Breast epithelium (tissue), 4 donors: ENCODE results near the gene NPAS4. TPM values are rescaled to one million over a fixed set of nuclear protein-coding genes. Genes with fewer than 3 reads are reported as not detected.
A peak's percentile ranks its signal among the peaks of the same experiment; 100 is the strongest.

Experiments used
- DNase-seq, 2 donors: peaks; one replicate each; pipeline ENCODE4 v3.0.0-alpha.2; 2019; ENCODE audit warnings: low spot score in 2 of 2
- H3K27ac ChIP-seq, 2 donors: fragments of 200-600 bp; sonication (generic) in 1 of 2; one replicate each; pipeline ENCODE4 v1.5.1; 2016 to 2019; ENCODE audit warnings: mild to moderate bottlenecking in 1 of 2
- H3K27me3 ChIP-seq, 2 donors: fragments of 200-600 bp; sonication (generic) in 1 of 2; one replicate each; pipeline versions ENCODE4 v1.5.1 to v1.6.0; 2017 to 2019; ENCODE audit warnings: control low read depth in 1 of 2, mild to moderate bottlenecking in 1 of 2
- H3K36me3 ChIP-seq: fragments of 200-600 bp; one replicate; pipeline ENCODE4 v1.5.1; 2019
- H3K4me1 ChIP-seq, 2 donors: fragments of 200-600 bp; sonication (generic); one replicate each; pipeline ENCODE4 v1.5.1; 2016 to 2019; ENCODE audit warnings: control low read depth in 1 of 2
- H3K4me3 ChIP-seq, 3 donors: fragments of 200-600 bp; sonication (generic); 1 replicate in 2 of 3; 2 replicates in 1 of 3; pipeline ENCODE4 v1.5.1; 2016 to 2019; ENCODE audit warnings: mild to moderate bottlenecking in 3 of 3, moderate library complexity in 2 of 3
- H3K9me3 ChIP-seq, 2 donors: fragments of 200-600 bp; sonication (generic) in 1 of 2; one replicate each; pipeline ENCODE4 v1.5.1; 2016 to 2019; ENCODE audit warnings: control low read depth in 1 of 2
- CTCF ChIP-seq, 3 donors: fragments of 450-650 bp; IDR thresholded peaks; one replicate each; pipeline ENCODE4 v1.5.1; 2016 to 2017; ENCODE audit warnings: antibody characterized with exemption in 3 of 3, mild to moderate bottlenecking in 3 of 3, moderate library complexity in 3 of 3
- POLR2A ChIP-seq: fragments of 450-650 bp; IDR thresholded peaks from one replicate; pipeline ENCODE4 v1.6.1; 2016; ENCODE audit warnings: antibody characterized with exemption, mild to moderate bottlenecking, moderate library complexity
- POLR2AphosphoS5 ChIP-seq, 3 donors: sonication (generic); formaldehyde crosslinking; IDR thresholded peaks; one replicate each; pipeline ENCODE4 v1.6.1; 2017; ENCODE audit warnings: antibody characterized with exemption in 3 of 3
- intact Hi-C: fragments of 100-400 bp; cut with DNase I; formaldehyde crosslinking; loops from one replicate; pipeline ENCODE4 v1.15.1; 2023; ENCODE audit warnings: low total_unique reads
- total RNA-seq, 3 donors: library from RNA; depleted of rRNA; stranded (reverse); fragments of >200 nt; gene quantifications; one replicate each; pipeline ENCODE4 v1.1.0, GENCODE V29; 2016

Gene NPAS4
- total RNA-seq, 3 donors from 2014 or later: not detected

- Histone ChIP-seq H3K27me3 (no peaks in the 10 kb centered on the region), H3K4me3 (peak overlapping the region; percentile 52 to 95 (median 81)), H3K4me1 (peaks cover 0 to 4% of the 10 kb centered on the region in 2 donors), H3K9me3 (no peaks in the 10 kb centered on the region), H3K27ac (peak overlapping the region; percentile 76 to 93), H3K36me3 (no peaks in the 10 kb centered on the region)
- TF ChIP-seq POLR2AphosphoS5 (IDR thresholded peaks at IDR 0.05) (no peak), CTCF (IDR thresholded peaks at IDR 0.05) (peak in 2 of 3 donors; percentile 12 to 50)
- intact Hi-C loops: no loop called here
- DNase-seq: peak in 1 of 2 donors; percentile 22
Observed at GRCh38 chr11:66467034-66467659, 46.3 kb downstream of the NPAS4 start.

GRCh38 chr11:66467756-66468155, 46.9 kb downstream of the NPAS4 start:
- H3K36me3 ChIP-seq: no peaks in the 10 kb centered on the region
- DNase-seq: no peak
- H3K4me3 ChIP-seq: peak overlapping the region; percentile 52 to 95 (median 81)
- intact Hi-C loops: no loop called here
- H3K9me3 ChIP-seq: no peaks in the 10 kb centered on the region
- peaks cover 0 to 4% of the 10 kb centered on the region in 2 donors for H3K4me1 ChIP-seq
- TF ChIP-seq POLR2AphosphoS5 (IDR thresholded peaks at IDR 0.05): no peak
- no peaks in the 10 kb centered on the region for H3K27me3 ChIP-seq
- peak overlapping the region in 1 of 2 donors; percentile 76 for H3K27ac ChIP-seq

- TF ChIP-seq CTCF (IDR thresholded peaks at IDR 0.05) (no peak), POLR2A (no peak), POLR2AphosphoS5 (IDR thresholded peaks at IDR 0.05) (no peak)
- no peaks in the 10 kb centered on the region for H3K9me3 ChIP-seq
- H3K27ac ChIP-seq: no peak overlapping the region
- H3K4me1 ChIP-seq: peaks cover 0 to 4% of the 10 kb centered on the region in 2 donors
- H3K36me3 ChIP-seq: no peaks in the 10 kb centered on the region
- intact Hi-C loops: no loop called here
- no peaks in the 10 kb centered on the region for H3K27me3 ChIP-seq
- no peak overlapping the region for H3K4me3 ChIP-seq
- DNase-seq: no peak
Observed at GRCh38 chr11:66468691-66469090, 47.9 kb downstream of the NPAS4 start.

GRCh38 chr11:66469441-66469840, 48.6 kb downstream of the NPAS4 start:
- Histone ChIP-seq H3K36me3 (no peaks in the 10 kb centered on the region), H3K9me3 (no peaks in the 10 kb centered on the region), H3K27ac (no peak overlapping the region), H3K27me3 (no peaks in the 10 kb centered on the region), H3K4me3 (no peak overlapping the region), H3K4me1 (peaks cover 0 to 4% of the 10 kb centered on the region in 2 donors)
- intact Hi-C loops: no loop called here
- no peak for TF ChIP-seq POLR2A
- no peak for TF ChIP-seq POLR2AphosphoS5 (IDR thresholded peaks at IDR 0.05)
- no peak for DNase-seq

GRCh38 chr11:66470015-66470414, 49.2 kb downstream of the NPAS4 start:
- no peak overlapping the region for H3K27ac ChIP-seq
- no peaks in the 10 kb centered on the region for H3K27me3 ChIP-seq
- no peak overlapping the region for H3K4me3 ChIP-seq
- DNase-seq: no peak
- H3K36me3 ChIP-seq: no peaks in the 10 kb centered on the region
- intact Hi-C loops: no loop called here
- TF ChIP-seq POLR2AphosphoS5 (IDR thresholded peaks at IDR 0.05): no peak
- no peak for TF ChIP-seq CTCF (IDR thresholded peaks at IDR 0.05)
- no peak for TF ChIP-seq POLR2A
- H3K4me1 ChIP-seq: peaks cover 0 to 4% of the 10 kb centered on the region in 2 donors
- no peaks in the 10 kb centered on the region for H3K9me3 ChIP-seq

- H3K27me3 ChIP-seq: no peaks in the 10 kb centered on the region
- intact Hi-C loops: no loop called here
- H3K36me3 ChIP-seq: no peaks in the 10 kb centered on the region
Observed at GRCh38 chr11:66471142-66471541, 50.3 kb downstream of the NPAS4 start.

More at GRCh38 chr11:66471142-66471541, 50.3 kb downstream of the NPAS4 start:
- H3K4me1 ChIP-seq: peaks cover 0 to 4% of the 10 kb centered on the region in 2 donors
- no peaks in the 10 kb centered on the region for H3K9me3 ChIP-seq
- no peak overlapping the region for H3K4me3 ChIP-seq
- no peak for TF ChIP-seq POLR2AphosphoS5 (IDR thresholded peaks at IDR 0.05)
- no peak for TF ChIP-seq POLR2A
- no peak for TF ChIP-seq CTCF (IDR thresholded peaks at IDR 0.05)
- no peak overlapping the region for H3K27ac ChIP-seq
- no peak for DNase-seq
